BLaER1 treated with 17β-estradiol and CSF1 and Interleukin-3, amounts not matched to agents 10 nM and 100 nM (cell line): ENCODE data around the gene CYP2C18.

ENCODE experiments used
- H3K27ac ChIP-seq, 11 experiments: shearing (Covaris generic); formaldehyde crosslinking; 2 replicates each; pipeline ENCODE4 v1.8.1; 2022
- H3K27me3 ChIP-seq, 11 experiments: shearing (Covaris generic); formaldehyde crosslinking; 2 replicates each; pipeline ENCODE4 v1.8.1; 2022
- H3K36me3 ChIP-seq, 11 experiments: shearing (Covaris generic); formaldehyde crosslinking; 2 replicates each; pipeline ENCODE4 v1.8.1; 2022
- H3K4me1 ChIP-seq, 10 experiments: shearing (Covaris generic); formaldehyde crosslinking; 2 replicates each; pipeline ENCODE4 v1.8.1; 2022
- H3K4me2 ChIP-seq, 11 experiments: shearing (Covaris generic); formaldehyde crosslinking; 2 replicates each; pipeline ENCODE4 v1.8.1; 2022
- H3K4me3 ChIP-seq, 10 experiments: shearing (Covaris generic); formaldehyde crosslinking; 2 replicates each; pipeline ENCODE4 v1.8.1; 2022
- H3K9ac ChIP-seq, 11 experiments: shearing (Covaris generic); formaldehyde crosslinking; 2 replicates each; pipeline ENCODE4 v1.8.1; 2022
- H3K9me3 ChIP-seq, 11 experiments: shearing (Covaris generic); formaldehyde crosslinking; replicated peaks in 1 of 11; 2 replicates each; pipeline ENCODE4 v1.8.1; 2022
- H4K20me1 ChIP-seq, 11 experiments: shearing (Covaris generic); formaldehyde crosslinking; 2 replicates each; pipeline ENCODE4 v1.8.1; 2022
- Cebpa-rat ChIP-seq, 11 experiments: shearing (Covaris generic); IDR thresholded peaks; 2 replicates each; pipeline ENCODE4 v1.8.1; 2022

The CYP2C18 gene

GRCh38 chr10:94777886-94778458 is 94.4 kb downstream of the CYP2C18 start:
- Histone ChIP-seq H3K36me3 (no peaks in the 10 kb centered on the region), H3K4me2 (no peak overlapping the region), H3K27ac (no peak overlapping the region), H3K4me1 (no peaks in the 10 kb centered on the region), H3K27me3 (no peaks in the 10 kb centered on the region), H4K20me1 (no peaks in the 10 kb centered on the region), H3K9ac (no peak overlapping the region), H3K9me3 (0 out of 22 replicates have a peak, but pooled peaks cover 0 to 5% (median 0%) of the 10 kb centered on the region in 11 experiments), H3K4me3 (no peak overlapping the region)
- TF ChIP-seq Cebpa-rat (IDR thresholded peaks at IDR 0.05), result no peak

- TF ChIP-seq Cebpa-rat (IDR thresholded peaks at IDR 0.05), result no peak
- no peaks in the 10 kb centered on the region for H3K27me3 ChIP-seq
- no peaks in the 10 kb centered on the region for H3K9me3 ChIP-seq
- H3K4me1 ChIP-seq, result no peaks in the 10 kb centered on the region
- H3K9ac ChIP-seq, result no peak overlapping the region
- no peak overlapping the region for H3K4me2 ChIP-seq
- no peak overlapping the region for H3K4me3 ChIP-seq
- no peak overlapping the region for H3K27ac ChIP-seq
- no peaks in the 10 kb centered on the region for H4K20me1 ChIP-seq
- no peaks in the 10 kb centered on the region for H3K36me3 ChIP-seq
These were observed 97.3 kb downstream of the CYP2C18 start for GRCh38 chr10:94780844-94781243.

GRCh38 chr10:94784256-94784655 is 100.7 kb downstream of the CYP2C18 start:
- no peaks in the 10 kb centered on the region for H4K20me1 ChIP-seq
- H3K27ac ChIP-seq, result no peak overlapping the region
- no peaks in the 10 kb centered on the region for H3K4me1 ChIP-seq
- no peak overlapping the region for H3K9ac ChIP-seq
- TF ChIP-seq Cebpa-rat (IDR thresholded peaks at IDR 0.05), result no peak
- no peaks in the 10 kb centered on the region for H3K27me3 ChIP-seq
- no peaks in the 10 kb centered on the region for H3K36me3 ChIP-seq
- no peak overlapping the region for H3K4me3 ChIP-seq
- no peaks in the 10 kb centered on the region for H3K9me3 ChIP-seq
- H3K4me2 ChIP-seq, result no peak overlapping the region

- no peak for TF ChIP-seq Cebpa-rat (IDR thresholded peaks at IDR 0.05)
- Histone ChIP-seq H4K20me1 (no peaks in the 10 kb centered on the region), H3K9me3 (no peaks in the 10 kb centered on the region), H3K9ac (no peak overlapping the region), H3K4me2 (no peak overlapping the region), H3K36me3 (no peaks in the 10 kb centered on the region), H3K4me3 (no peak overlapping the region), H3K27me3 (no peaks in the 10 kb centered on the region), H3K27ac (no peak overlapping the region), H3K4me1 (no peaks in the 10 kb centered on the region)
These were observed 101.7 kb downstream of the CYP2C18 start for GRCh38 chr10:94785211-94785610.
